C4-2B (cell line): ENCODE data around the gene TAS2R41.

Source experiments
- ZFX ChIP-seq: fragments of 450-650 bp; IDR thresholded peaks from 2 replicates; pipeline ENCODE4 v1.6.1; 2017
- TF ChIP-seq, protein P1 (sequence below): fragments of 450-650 bp; conservative IDR thresholded peaks from 2 replicates; pipeline ENCODE4 v1.5.1; 2017; ENCODE audit warnings: mild to moderate bottlenecking

DNA sequence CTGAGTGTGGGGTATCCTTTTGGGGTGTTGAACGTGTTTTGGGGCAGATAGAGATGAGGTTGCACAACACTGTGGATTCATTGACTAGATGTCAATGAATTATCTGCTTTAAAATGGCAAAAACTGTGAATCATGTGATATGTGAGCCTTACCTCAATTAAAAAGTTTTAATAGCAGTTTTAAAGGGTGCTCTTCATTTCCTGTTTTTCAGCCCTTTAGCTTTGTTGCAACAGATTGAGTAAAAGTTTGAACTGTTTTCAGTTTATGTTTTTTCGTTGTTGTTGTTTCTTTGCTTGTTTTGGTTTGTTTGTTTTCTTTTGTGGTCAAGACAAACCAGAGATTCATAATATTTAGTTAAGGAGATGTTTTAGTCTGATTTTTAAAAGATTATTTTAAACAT lies 9.4 kb downstream of the TAS2R41 start:
- TF ChIP-seq, protein P1, sequence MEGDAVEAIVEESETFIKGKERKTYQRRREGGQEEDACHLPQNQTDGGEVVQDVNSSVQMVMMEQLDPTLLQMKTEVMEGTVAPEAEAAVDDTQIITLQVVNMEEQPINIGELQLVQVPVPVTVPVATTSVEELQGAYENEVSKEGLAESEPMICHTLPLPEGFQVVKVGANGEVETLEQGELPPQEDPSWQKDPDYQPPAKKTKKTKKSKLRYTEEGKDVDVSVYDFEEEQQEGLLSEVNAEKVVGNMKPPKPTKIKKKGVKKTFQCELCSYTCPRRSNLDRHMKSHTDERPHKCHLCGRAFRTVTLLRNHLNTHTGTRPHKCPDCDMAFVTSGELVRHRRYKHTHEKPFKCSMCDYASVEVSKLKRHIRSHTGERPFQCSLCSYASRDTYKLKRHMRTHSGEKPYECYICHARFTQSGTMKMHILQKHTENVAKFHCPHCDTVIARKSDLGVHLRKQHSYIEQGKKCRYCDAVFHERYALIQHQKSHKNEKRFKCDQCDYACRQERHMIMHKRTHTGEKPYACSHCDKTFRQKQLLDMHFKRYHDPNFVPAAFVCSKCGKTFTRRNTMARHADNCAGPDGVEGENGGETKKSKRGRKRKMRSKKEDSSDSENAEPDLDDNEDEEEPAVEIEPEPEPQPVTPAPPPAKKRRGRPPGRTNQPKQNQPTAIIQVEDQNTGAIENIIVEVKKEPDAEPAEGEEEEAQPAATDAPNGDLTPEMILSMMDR: no peak
- no peak for TF ChIP-seq ZFX
